Right lobe of liver (tissue), 4 donors: ENCODE measurements around the gene CALML6.

Experiments
- POLR2A ChIP-seq: fragments of 450-650 bp; IDR thresholded peaks from one replicate; pipeline ENCODE4 v1.6.1; 2017; ENCODE audit warnings: antibody characterized with exemption, mild to moderate bottlenecking
- TF ChIP-seq, protein P1 (sequence below), 4 donors: fragments of 200-600 bp in 3 of 4; fragments of 450-650 bp in 1 of 4; IDR thresholded peaks; one replicate each; pipeline versions ENCODE4 v1.5.1 to v1.8.0; 2016 to 2022; ENCODE audit warnings: antibody characterized with exemption in 4 of 4, mild to moderate bottlenecking in 2 of 4
- donor health status: DM: no; HTN: no; CAD: no.
- donor health status: DM: no; HTN: no; CAD: no.
- donor health status: DM: no; HTN: yes; CAD: no.

- TF ChIP-seq, protein P1, sequence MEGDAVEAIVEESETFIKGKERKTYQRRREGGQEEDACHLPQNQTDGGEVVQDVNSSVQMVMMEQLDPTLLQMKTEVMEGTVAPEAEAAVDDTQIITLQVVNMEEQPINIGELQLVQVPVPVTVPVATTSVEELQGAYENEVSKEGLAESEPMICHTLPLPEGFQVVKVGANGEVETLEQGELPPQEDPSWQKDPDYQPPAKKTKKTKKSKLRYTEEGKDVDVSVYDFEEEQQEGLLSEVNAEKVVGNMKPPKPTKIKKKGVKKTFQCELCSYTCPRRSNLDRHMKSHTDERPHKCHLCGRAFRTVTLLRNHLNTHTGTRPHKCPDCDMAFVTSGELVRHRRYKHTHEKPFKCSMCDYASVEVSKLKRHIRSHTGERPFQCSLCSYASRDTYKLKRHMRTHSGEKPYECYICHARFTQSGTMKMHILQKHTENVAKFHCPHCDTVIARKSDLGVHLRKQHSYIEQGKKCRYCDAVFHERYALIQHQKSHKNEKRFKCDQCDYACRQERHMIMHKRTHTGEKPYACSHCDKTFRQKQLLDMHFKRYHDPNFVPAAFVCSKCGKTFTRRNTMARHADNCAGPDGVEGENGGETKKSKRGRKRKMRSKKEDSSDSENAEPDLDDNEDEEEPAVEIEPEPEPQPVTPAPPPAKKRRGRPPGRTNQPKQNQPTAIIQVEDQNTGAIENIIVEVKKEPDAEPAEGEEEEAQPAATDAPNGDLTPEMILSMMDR (IDR thresholded peaks at IDR 0.05) = peak; percentile 81 to 91 (median 86)
- TF ChIP-seq POLR2A = no peak
These were observed 44.9 kb downstream of the CALML6 start for GRCh38 chr1:1959840-1960479.
